HCT116 (cell line): ENCODE data around the gene EFHD1. TPM values are rescaled to one million over a fixed set of nuclear protein-coding genes. Genes with fewer than 3 reads are reported as not detected.

Source experiments
- ATAC-seq: fragments of 200-7000 bp; cut with Tn5 transposase; 2 replicates; pipeline ENCODE4 v1.9.1; 2020; ENCODE audit warnings: mild to moderate bottlenecking, moderate library complexity
- BruUV-seq: library from RNA; stranded (reverse); fragments of 400-500 nt; replicated peaks from 2 replicates; lab custom pipeline; 2021; lab: Mats Ljungman, UMichigan
- CTCF ChIA-PET: fragments of 300-600 bp; sonication (Branson Sonifier 250); formaldehyde crosslinking; loops from one replicate; lab custom pipeline; 2021; ENCODE audit warnings: antibody characterized with exemption; lab: Charles Lee
- POLR2A ChIA-PET: fragments of 300-600, 350-600 bp; sonication (Branson Sonifier 250); formaldehyde crosslinking; loops from one replicate; lab custom pipeline; 2021; ENCODE audit warnings: antibody characterized with exemption; lab: Charles Lee
- RAD21 ChIA-PET, 2 experiments: fragments of 300-600 bp; sonication (Branson Sonifier 250); formaldehyde crosslinking; loops; one replicate each; lab custom pipeline; 2023; ENCODE audit warnings: low total read pairs in 2 of 2; ENCODE audit not compliant: uncharacterized antibody in 2 of 2, unreplicated experiment in 2 of 2, low non-redundant PET in 1 of 2; lab: Charles Lee
- DNase-seq: peaks from one replicate; pipeline ENCODE4 v3.0.0-alpha.2; 2010; ENCODE audit warnings: low read depth, low spot score
- H2AFZ ChIP-seq: fragments of 200-600 bp; shearing (Covaris generic), sonication (generic); 2 replicates; pipeline ENCODE4 v1.6.1; 2017; ENCODE audit warnings: low read depth, mixed run types, mixed read lengths, antibody characterized with exemption, low read length; ENCODE audit not compliant: poor library complexity, severe bottlenecking
- H3K27ac ChIP-seq: 2 replicates; pipeline ENCODE4 v1.5.1; 2012; ENCODE audit warnings: low read depth, low read length
- H3K27me3 ChIP-seq: fragments of 200-600 bp; sonication (generic); 2 replicates; pipeline ENCODE4 v1.6.1; 2016; ENCODE audit warnings: mixed run types, low read length, mixed read lengths; ENCODE audit not compliant: insufficient read depth
- H3K36me3 ChIP-seq, 2 experiments: fragments of 200-500 bp in 1 of 2; fragments of 200-600 bp in 1 of 2; sonication (Bioruptor generic) in 1 of 2; sonication (generic) in 1 of 2; 2 replicates each; pipeline versions ENCODE4 v1.5.1 to v1.6.1; 2014 to 2016; ENCODE audit warnings: low read length in 2 of 2, inconsistent platforms in 1 of 2, mixed read lengths in 1 of 2, mixed run types in 1 of 2; ENCODE audit not compliant: insufficient read depth in 2 of 2, control insufficient read depth in 1 of 2
- H3K4me1 ChIP-seq, 2 experiments: fragments of 200-600 bp in 1 of 2; sonication (generic) in 1 of 2; 2 replicates each; pipeline versions ENCODE4 v1.5.1 to v1.6.1; 2012 to 2017; ENCODE audit warnings: low read length in 2 of 2, inconsistent platforms in 1 of 2, mild to moderate bottlenecking in 1 of 2, mixed read lengths in 1 of 2, mixed run types in 1 of 2, moderate library complexity in 1 of 2; ENCODE audit not compliant: insufficient read depth in 2 of 2, control insufficient read depth in 1 of 2
- H3K4me2 ChIP-seq: fragments of 200-600 bp; sonication (generic); 2 replicates; pipeline ENCODE4 v1.6.1; 2017; ENCODE audit warnings: mixed run types, low read length, mixed read lengths
- H3K4me3 ChIP-seq, 2 experiments: fragments of 200-600 bp in 1 of 2; sonication (generic) in 1 of 2; replicated peaks in 1 of 2; 2 replicates each; pipeline ENCODE4 v1.5.1; 2011 to 2016; ENCODE audit warnings: low read length in 2 of 2, control low read depth in 1 of 2, low read depth in 1 of 2, mild to moderate bottlenecking in 1 of 2, mixed read lengths in 1 of 2, mixed run types in 1 of 2
- H3K79me2 ChIP-seq: fragments of 200-600 bp; sonication (generic); 2 replicates; pipeline ENCODE4 v1.6.1; 2017; ENCODE audit warnings: mild to moderate bottlenecking, mixed run types, low read length, moderate library complexity, mixed read lengths; ENCODE audit not compliant: insufficient read depth
- H3K9ac ChIP-seq: fragments of 200-600 bp; sonication (generic); 2 replicates; pipeline ENCODE4 v1.6.1; 2016; ENCODE audit warnings: low read length, mixed read lengths
- H3K9me2 ChIP-seq: fragments of 200-600 bp; sonication (generic), shearing (Covaris generic); 2 replicates; pipeline ENCODE4 v1.6.1; 2017; ENCODE audit warnings: mixed run types, mild to moderate bottlenecking, moderate library complexity; ENCODE audit not compliant: insufficient read depth
- H3K9me3 ChIP-seq, 2 experiments: fragments of 200-500 bp in 1 of 2; fragments of 200-600 bp in 1 of 2; sonication (Bioruptor generic) in 1 of 2; sonication (generic) in 1 of 2; 2 replicates each; pipeline ENCODE4 v1.6.1; 2014 to 2017; ENCODE audit warnings: low read length in 2 of 2, mixed read lengths in 2 of 2, inconsistent platforms in 1 of 2, low read depth in 1 of 2, mild to moderate bottlenecking in 1 of 2, mixed run types in 1 of 2, moderate library complexity in 1 of 2; ENCODE audit not compliant: control insufficient read depth in 1 of 2, insufficient read depth in 1 of 2
- H4K20me1 ChIP-seq: fragments of 200-600 bp; sonication (generic), shearing (Covaris generic); 2 replicates; pipeline ENCODE4 v1.6.1; 2017; ENCODE audit warnings: mixed run types, mild to moderate bottlenecking, moderate library complexity; ENCODE audit not compliant: insufficient read depth
- CBX3 ChIP-seq: IDR thresholded peaks from 2 replicates; pipeline ENCODE4 v1.6.1; 2012; ENCODE audit warnings: low read depth
- CEBPB ChIP-seq: IDR thresholded peaks from 2 replicates; pipeline ENCODE4 v1.6.1; 2012; ENCODE audit warnings: low read depth
- EGR1 ChIP-seq: IDR thresholded peaks from 2 replicates; pipeline ENCODE4 v1.6.1; 2012; ENCODE audit warnings: low read depth
- ELF1 ChIP-seq: IDR thresholded peaks from 2 replicates; pipeline ENCODE4 v1.6.1; 2012; ENCODE audit warnings: low read depth, borderline replicate concordance
- EZH2 ChIP-seq: fragments of 200-600 bp; sonication (generic); IDR thresholded peaks from 2 replicates; pipeline ENCODE4 v1.6.1; 2017; ENCODE audit warnings: antibody characterized with exemption, mixed run types
- EZH2phosphoT487 ChIP-seq: fragments of 200-600 bp; IDR thresholded peaks from 2 replicates; pipeline ENCODE4 v1.6.1; 2018; ENCODE audit warnings: antibody characterized with exemption, borderline replicate concordance
- FOSL1 ChIP-seq: IDR thresholded peaks from 2 replicates; pipeline ENCODE4 v1.6.1; 2012; ENCODE audit warnings: low read depth
- JUND ChIP-seq: IDR thresholded peaks from 2 replicates; pipeline ENCODE4 v1.6.1; 2012
- POLR2A ChIP-seq: IDR thresholded peaks from 2 replicates; pipeline ENCODE4 v1.7.0; 2011; ENCODE audit warnings: borderline replicate concordance; ENCODE audit not compliant: insufficient read depth, insufficient read length; ENCODE audit errors: extremely low read depth
- POLR2AphosphoS5 ChIP-seq: IDR thresholded peaks from 2 replicates; pipeline ENCODE4 v1.6.1; 2011; ENCODE audit warnings: mild to moderate bottlenecking, low read depth, low read length, moderate library complexity
- SIN3A ChIP-seq: IDR thresholded peaks from 2 replicates; pipeline ENCODE4 v1.6.1; 2012; ENCODE audit warnings: low read depth
- SRF ChIP-seq: IDR thresholded peaks from 2 replicates; pipeline ENCODE4 v1.6.1; 2012; ENCODE audit warnings: low read depth
- TCF7L2 ChIP-seq: IDR thresholded peaks from 2 replicates; pipeline ENCODE4 v1.7.0; 2011; ENCODE audit warnings: borderline replicate concordance, inconsistent platforms; ENCODE audit not compliant: insufficient read depth, insufficient read length; ENCODE audit errors: extremely low read depth
- ZFX ChIP-seq: fragments of 450-650 bp; IDR thresholded peaks from 2 replicates; pipeline ENCODE4 v1.6.1; 2017
- ZNF274 ChIP-seq: fragments of 200-500 bp; sonication (Bioruptor generic); IDR thresholded peaks from 2 replicates; pipeline ENCODE4 v1.6.1; 2014; ENCODE audit warnings: mild to moderate bottlenecking, low read depth, low read length, inconsistent platforms
- intact Hi-C: fragments of 100-400 bp; cut with micrococcal nuclease; formaldehyde crosslinking; loops from 2 replicates; pipeline ENCODE4 v1.10.0; 2022
- total RNA-seq: library from RNA; stranded (reverse); gene quantifications from one replicate; pipeline ENCODE4 v1.2.1, GENCODE V29; 2021; ENCODE audit not compliant: unreplicated experiment
- TF ChIP-seq, protein P1 (sequence below): IDR thresholded peaks from 2 replicates; pipeline ENCODE4 v1.6.1; 2012; ENCODE audit warnings: low read depth
- TF ChIP-seq, protein P2 (sequence below), 3 experiments: fragments of 200-600 bp in 1 of 3; sonication (generic) in 1 of 3; IDR thresholded peaks in 2 of 3; conservative IDR thresholded peaks in 1 of 3; 2 replicates each; pipeline ENCODE4 v1.5.1; 2012 to 2017; ENCODE audit warnings: low read depth in 2 of 3, low read length in 2 of 3, antibody characterized with exemption in 1 of 3, borderline replicate concordance in 1 of 3, control low read depth in 1 of 3, mild to moderate bottlenecking in 1 of 3, mixed read lengths in 1 of 3, mixed run types in 1 of 3, moderate library complexity in 1 of 3; ENCODE audit not compliant: insufficient read depth in 1 of 3

EFHD1 gene
- total RNA-seq, 1 experiment from 2014 or later, result 0.52 TPM

DNA sequence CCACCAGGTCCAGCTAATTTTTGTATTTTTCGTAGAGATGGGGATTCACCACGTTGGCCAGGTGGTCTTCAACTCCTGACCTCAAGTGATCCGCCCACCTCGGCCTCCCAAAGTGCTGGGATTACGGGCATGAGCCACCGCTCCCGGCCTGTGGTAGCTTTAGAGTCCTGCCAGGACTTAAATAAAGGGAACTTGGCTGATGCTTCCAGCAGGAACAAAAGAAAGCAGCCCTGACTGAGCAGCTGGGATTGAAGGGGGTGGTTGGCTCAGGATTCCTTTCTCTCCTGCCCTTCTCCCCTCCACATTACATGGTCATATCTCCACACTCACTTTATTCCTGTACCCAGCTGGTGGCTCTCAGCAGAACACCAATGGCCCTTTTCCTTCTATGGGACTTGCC, 20.0 kb downstream of the EFHD1 start:
- H3K9me3 ChIP-seq, result no peaks in the 10 kb centered on the region
- BruUV-seq, result no TSS peak
- RAD21 ChIA-PET, result no interaction called here

DNA sequence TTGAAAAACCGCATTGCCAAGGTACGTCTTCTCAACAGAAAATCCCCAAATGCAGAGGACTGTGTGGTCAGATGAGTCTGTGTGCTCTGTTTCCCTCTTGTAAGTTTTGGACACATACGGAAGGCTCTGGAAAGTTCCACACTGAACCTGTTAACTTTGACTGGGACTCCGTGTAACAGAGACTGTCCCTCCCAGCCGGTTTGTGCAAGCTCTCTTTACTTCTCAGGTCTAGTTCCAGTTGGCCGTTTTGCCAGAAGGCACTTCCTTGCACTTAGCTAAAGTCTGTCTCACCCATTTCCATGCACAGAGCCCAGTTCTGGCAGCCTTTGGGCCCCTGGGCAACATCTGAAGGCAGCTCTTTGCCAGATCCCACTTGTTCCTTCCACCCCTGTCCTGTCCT, 22.0 kb downstream of the EFHD1 start:
- H3K4me3 ChIP-seq, result no peak overlapping the region
- H4K20me1 ChIP-seq, result no peaks in the 10 kb centered on the region
- no peaks in the 10 kb centered on the region for H3K4me1 ChIP-seq
- H3K27me3 ChIP-seq, result no peaks in the 10 kb centered on the region
- H2AFZ ChIP-seq, result no peak overlapping the region
- DNase-seq, result no peak
- H3K36me3 ChIP-seq, result no peaks in the 10 kb centered on the region
- no peak for ATAC-seq
- no peaks in the 10 kb centered on the region for H3K9me3 ChIP-seq
- H3K79me2 ChIP-seq, result no peaks in the 10 kb centered on the region
- H3K27ac ChIP-seq, result no peak overlapping the region
- ChIA-PET RAD21 (no interaction called here), CTCF (no interaction called here), POLR2A (no interaction called here)
- no peaks in the 10 kb centered on the region for H3K9me2 ChIP-seq
- BruUV-seq, result no TSS peak
- no peak overlapping the region for H3K4me2 ChIP-seq
- intact Hi-C loops, result no loop called here
- no peak overlapping the region for H3K9ac ChIP-seq
- TF ChIP-seq FOSL1, result no peak
- no peak for TF ChIP-seq EZH2
- no peak for TF ChIP-seq SRF
- TF ChIP-seq ZNF274, result no peak
- TF ChIP-seq TCF7L2, result no peak
- TF ChIP-seq ZFX, result no peak
- TF ChIP-seq, protein P1, sequence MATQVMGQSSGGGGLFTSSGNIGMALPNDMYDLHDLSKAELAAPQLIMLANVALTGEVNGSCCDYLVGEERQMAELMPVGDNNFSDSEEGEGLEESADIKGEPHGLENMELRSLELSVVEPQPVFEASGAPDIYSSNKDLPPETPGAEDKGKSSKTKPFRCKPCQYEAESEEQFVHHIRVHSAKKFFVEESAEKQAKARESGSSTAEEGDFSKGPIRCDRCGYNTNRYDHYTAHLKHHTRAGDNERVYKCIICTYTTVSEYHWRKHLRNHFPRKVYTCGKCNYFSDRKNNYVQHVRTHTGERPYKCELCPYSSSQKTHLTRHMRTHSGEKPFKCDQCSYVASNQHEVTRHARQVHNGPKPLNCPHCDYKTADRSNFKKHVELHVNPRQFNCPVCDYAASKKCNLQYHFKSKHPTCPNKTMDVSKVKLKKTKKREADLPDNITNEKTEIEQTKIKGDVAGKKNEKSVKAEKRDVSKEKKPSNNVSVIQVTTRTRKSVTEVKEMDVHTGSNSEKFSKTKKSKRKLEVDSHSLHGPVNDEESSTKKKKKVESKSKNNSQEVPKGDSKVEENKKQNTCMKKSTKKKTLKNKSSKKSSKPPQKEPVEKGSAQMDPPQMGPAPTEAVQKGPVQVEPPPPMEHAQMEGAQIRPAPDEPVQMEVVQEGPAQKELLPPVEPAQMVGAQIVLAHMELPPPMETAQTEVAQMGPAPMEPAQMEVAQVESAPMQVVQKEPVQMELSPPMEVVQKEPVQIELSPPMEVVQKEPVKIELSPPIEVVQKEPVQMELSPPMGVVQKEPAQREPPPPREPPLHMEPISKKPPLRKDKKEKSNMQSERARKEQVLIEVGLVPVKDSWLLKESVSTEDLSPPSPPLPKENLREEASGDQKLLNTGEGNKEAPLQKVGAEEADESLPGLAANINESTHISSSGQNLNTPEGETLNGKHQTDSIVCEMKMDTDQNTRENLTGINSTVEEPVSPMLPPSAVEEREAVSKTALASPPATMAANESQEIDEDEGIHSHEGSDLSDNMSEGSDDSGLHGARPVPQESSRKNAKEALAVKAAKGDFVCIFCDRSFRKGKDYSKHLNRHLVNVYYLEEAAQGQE, result no peak
- no peak for TF ChIP-seq POLR2AphosphoS5
- TF ChIP-seq CBX3, result no peak
- no peak for TF ChIP-seq CEBPB
- TF ChIP-seq ELF1, result no peak
- TF ChIP-seq JUND, result no peak
- TF ChIP-seq POLR2A, result no peak

More for the DNA sequence above, 20.0 kb downstream of the EFHD1 start:
- H3K36me3 ChIP-seq, result no peaks in the 10 kb centered on the region
- no peaks in the 10 kb centered on the region for H3K4me1 ChIP-seq
- no peak overlapping the region for H3K9ac ChIP-seq
- POLR2A ChIA-PET, result no interaction called here
- no peaks in the 10 kb centered on the region for H3K9me2 ChIP-seq
- ATAC-seq (no peak), DNase-seq (no peak)
- no peak overlapping the region for H3K4me3 ChIP-seq
- no peak overlapping the region for H3K27ac ChIP-seq
- H3K27me3 ChIP-seq, result no peaks in the 10 kb centered on the region
- CTCF ChIA-PET, result no interaction called here
- H2AFZ ChIP-seq, result no peak overlapping the region
- no peaks in the 10 kb centered on the region for H4K20me1 ChIP-seq
- H3K79me2 ChIP-seq, result no peaks in the 10 kb centered on the region
- H3K4me2 ChIP-seq, result no peak overlapping the region
- intact Hi-C loops, result no loop called here
- TF ChIP-seq ELF1, result no peak
- TF ChIP-seq SIN3A, result no peak
- TF ChIP-seq EZH2phosphoT487, result no peak
- TF ChIP-seq POLR2A, result no peak
- TF ChIP-seq, protein P2, sequence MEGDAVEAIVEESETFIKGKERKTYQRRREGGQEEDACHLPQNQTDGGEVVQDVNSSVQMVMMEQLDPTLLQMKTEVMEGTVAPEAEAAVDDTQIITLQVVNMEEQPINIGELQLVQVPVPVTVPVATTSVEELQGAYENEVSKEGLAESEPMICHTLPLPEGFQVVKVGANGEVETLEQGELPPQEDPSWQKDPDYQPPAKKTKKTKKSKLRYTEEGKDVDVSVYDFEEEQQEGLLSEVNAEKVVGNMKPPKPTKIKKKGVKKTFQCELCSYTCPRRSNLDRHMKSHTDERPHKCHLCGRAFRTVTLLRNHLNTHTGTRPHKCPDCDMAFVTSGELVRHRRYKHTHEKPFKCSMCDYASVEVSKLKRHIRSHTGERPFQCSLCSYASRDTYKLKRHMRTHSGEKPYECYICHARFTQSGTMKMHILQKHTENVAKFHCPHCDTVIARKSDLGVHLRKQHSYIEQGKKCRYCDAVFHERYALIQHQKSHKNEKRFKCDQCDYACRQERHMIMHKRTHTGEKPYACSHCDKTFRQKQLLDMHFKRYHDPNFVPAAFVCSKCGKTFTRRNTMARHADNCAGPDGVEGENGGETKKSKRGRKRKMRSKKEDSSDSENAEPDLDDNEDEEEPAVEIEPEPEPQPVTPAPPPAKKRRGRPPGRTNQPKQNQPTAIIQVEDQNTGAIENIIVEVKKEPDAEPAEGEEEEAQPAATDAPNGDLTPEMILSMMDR (IDR thresholded peaks at IDR 0.05 in 2 of 3, conservative IDR thresholded peaks at IDR 0.05 in 1 of 3; ENCODE audit: borderline replicate concordance in 1 of 3, insufficient read depth in 1 of 3, low read depth in 2 of 3, low read length in 2 of 3), result no peak
- no peak for TF ChIP-seq EGR1
